NCI-H1417 treated with DMSO at 0.1 percent for 48 hours (cell line): Measurements from ENCODE around the gene TCF7L1.

Source experiments
- DNase-seq: peaks from one replicate; lab custom pipeline; 2025; lab: John Stamatoyannopoulos, UW

TCF7L1 gene

DNA sequence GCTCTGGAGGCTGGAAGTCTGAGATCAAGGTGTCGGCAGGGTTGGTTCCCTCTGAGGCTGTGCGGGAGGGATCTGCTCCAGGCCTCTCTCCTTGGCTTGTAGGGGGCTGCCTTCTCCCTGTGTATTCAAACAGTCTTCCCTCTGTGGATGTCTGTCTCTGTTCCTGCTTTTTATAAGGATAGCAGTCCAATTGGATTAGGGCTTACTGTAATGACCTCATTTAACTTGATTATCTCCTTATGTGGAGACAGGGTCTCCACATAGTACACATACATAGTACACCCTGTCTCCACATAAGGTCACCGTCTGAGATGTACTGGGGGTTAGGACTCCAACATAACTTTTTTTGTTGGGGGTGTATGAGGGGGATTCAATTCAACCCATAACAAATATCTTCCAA lies 30.5 kb downstream of the TCF7L1 start:
- DNase-seq: no peak

DNA sequence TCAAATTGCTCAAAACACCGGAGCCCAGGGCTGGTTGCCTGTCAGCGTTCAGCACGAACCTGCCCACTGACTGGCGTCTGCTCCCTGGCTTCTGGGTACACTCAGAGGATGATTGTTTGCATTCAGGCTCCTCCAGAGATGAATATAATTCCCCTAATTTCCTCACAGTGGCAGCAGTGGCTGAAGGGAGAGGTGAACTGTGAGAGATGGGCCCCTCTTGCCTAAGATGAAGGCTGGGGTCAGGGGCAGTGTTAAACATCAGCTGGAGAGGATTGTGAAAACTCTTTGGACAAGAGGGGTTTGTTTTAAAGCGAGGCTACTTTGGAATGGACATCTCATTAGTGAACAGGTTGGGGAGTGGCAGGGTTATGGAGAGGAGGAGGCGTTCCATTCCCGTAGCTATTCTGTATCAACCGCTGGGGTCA lies 31.0 kb downstream of the TCF7L1 start:
- DNase-seq: no peak

DNA sequence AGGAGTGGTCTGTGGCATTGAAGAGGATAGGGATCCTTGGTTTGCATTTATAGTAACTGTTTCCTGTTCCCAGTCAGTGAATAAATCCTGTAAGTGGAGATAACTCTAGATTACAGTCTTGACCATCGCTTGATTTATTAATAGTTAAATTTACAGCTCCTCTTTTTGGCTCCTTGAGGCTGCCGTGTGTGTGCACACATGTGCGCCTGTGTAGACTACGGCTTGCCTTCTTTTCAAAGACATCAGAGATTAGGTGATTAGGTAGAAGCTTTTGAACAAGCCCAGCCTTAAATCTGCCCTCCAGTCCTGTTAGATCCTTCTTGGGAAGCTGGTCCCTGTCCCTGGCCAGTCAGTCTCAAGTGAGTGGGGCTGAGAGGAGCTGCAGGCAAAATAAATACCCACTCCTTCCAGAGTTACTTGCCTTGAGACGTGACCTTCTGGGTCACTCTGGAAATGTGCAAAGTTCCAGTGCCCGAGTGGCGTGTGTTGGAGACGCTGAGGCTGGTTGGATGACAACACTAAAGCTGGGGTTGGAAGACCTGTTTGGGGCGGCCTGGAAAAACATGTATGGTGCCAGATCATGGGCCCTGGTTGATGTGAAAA lies 32.0 kb downstream of the TCF7L1 start:
- no peak for DNase-seq

DNA sequence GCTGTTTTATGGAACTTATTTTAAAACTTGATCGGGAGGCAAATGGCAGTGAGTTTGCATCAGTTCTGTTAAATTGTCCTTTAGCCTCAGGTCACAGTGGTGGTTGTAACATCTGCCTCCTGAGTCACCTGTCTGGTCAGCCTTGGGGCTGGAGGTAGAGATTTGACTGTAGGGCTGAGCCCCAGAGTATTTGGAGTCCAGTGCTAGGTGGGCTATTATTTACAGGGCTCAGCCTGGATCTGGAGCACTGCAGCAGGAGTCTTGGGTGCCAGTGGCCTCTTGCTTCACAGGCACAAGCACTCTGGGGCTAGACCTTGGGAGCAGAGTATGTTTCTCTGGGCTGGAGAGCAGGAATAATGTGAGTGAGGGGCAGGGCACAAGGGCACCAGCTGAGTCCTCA lies 32.8 kb downstream of the TCF7L1 start:
- no peak for DNase-seq

DNA sequence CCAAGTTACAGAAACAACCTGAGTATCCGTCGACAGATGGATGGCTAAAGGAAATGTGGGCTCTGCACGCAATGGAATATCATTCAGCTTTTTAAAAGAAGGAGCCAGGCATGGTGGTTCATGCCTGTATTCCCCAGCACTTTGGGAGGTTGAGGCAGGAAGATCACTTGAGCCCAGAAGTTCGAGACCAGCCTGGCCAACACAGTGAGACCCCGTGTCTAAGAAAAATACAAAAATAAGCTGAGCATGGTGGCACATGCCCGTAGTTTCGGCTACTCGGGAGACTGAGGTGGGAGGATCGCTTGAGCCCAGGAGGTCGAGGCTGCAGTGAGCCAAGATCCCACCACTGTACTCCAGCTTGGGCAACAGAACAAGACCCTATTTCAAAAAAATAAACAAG lies 34.3 kb downstream of the TCF7L1 start:
- no peak for DNase-seq

DNA sequence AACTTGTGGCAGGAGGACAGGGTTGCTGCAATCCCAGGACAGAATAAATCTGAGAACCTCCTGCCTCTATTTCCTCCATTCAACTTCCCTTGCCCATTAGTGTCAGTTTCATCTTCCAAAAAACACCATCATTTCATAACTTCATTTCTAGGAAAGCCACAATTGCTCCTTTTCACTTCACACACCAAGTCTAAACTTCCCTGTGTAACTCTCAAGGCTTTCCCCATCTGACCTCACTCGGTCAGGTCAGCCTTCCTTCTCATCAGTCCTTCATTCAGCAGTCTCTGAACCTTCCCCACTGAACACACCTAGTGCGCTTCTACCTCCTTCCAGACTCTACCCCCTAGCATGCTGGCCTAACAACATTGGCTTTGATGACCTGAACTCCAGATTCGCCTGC lies 35.8 kb downstream of the TCF7L1 start:
- no peak for DNase-seq

DNA sequence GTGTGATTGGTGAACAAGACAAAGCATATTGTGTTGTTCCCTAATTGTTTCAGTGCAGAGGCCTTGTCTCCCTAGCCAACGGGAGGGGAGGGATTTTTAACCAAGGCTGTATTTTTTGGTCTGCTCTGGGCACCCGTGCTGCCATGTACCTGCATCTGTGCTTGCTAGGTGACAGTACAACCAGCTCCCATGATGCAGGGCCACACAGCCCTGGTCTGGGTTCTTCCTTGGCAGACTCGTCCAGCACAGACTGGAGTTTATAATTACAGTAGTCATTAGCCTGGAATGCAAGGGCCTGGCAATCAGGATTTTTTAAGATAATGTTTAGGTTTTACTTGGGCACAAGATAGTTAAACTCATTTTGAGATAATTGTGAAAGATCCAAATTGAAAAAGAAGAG lies 36.4 kb downstream of the TCF7L1 start:
- no peak for DNase-seq

DNA sequence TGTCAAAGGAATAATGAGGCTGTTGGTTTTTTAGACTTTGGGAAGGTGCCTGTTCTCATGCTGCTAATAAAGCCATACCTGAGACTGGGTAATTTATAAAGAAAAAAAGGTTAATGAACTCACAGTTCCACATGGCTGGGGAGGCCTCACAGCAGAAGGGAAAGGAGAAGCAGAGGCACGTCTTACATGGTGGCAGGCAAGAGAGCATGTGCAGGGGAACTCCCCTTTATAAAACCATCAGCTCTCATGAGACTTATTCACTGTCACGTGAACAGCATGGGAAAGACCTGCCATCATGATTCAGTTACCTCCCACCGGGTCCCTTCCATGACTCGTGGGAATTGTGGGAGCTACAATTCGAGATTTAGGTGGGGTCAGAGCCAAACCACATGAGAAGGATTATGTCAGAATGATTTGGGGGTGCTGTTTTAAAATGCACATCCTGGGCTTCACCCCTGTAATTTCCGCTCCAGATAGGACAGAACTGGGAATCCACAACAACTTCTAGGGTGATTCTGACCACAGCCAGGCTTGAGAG lies 37.8 kb downstream of the TCF7L1 start:
- no peak for DNase-seq

DNA sequence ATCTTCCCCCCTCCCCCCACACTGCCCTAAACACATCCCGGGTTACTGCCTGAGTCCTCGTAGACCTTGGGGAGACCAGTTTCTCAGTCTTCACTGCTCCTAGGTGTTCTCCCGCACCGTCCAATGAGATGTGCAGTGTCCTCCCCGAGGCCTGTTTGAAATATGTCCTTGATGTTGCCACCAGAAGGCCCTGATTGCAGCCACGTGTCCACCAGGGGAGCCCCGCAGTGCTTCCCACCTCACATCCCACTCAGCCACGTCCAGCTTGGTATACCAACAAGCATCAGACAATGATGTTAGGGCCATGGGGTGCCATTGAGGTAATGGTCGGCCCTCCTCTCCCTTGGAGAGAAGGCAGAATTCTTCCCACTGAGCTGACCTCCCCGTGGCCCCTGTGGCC lies 38.7 kb downstream of the TCF7L1 start:
- no peak for DNase-seq

DNA sequence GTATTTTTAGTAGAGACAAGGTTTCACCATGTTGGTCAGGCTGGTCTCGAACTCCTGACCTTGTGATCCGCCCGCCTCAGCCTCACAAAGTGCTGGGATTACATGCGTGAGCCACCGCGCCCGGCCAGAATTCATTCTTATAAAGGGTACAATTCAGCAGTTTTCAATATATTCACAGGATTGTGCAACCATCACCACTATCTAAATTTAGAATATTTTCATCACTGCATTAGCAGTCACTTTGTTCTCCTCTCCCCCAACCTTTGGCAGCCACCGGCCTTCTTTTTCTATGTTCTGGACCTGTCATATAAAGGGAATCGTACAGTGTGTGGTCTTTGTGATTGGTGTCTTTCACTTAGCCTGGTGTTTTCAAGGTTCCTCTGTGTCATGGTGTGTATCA lies 40.7 kb downstream of the TCF7L1 start:
- DNase-seq: no peak

DNA sequence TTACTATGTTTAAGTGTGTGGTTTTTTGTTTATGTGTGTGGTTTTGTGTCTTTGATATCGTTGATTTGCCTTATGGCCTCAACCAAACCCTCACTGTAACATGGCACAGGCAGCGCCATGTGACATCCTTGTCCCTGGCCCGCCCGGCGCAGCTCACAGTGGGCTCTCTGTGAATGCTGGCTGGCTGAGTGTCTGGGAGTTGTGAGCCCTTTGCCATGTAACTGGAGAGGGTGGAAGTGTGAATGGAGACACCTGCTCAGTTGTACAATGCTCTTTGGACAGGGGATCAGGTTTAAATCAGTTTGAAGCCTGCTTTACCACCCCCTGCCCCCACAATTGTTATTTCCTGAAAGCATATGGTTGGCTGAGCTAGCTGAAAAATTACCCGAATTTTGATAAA lies 41.8 kb downstream of the TCF7L1 start:
- no peak for DNase-seq

DNA sequence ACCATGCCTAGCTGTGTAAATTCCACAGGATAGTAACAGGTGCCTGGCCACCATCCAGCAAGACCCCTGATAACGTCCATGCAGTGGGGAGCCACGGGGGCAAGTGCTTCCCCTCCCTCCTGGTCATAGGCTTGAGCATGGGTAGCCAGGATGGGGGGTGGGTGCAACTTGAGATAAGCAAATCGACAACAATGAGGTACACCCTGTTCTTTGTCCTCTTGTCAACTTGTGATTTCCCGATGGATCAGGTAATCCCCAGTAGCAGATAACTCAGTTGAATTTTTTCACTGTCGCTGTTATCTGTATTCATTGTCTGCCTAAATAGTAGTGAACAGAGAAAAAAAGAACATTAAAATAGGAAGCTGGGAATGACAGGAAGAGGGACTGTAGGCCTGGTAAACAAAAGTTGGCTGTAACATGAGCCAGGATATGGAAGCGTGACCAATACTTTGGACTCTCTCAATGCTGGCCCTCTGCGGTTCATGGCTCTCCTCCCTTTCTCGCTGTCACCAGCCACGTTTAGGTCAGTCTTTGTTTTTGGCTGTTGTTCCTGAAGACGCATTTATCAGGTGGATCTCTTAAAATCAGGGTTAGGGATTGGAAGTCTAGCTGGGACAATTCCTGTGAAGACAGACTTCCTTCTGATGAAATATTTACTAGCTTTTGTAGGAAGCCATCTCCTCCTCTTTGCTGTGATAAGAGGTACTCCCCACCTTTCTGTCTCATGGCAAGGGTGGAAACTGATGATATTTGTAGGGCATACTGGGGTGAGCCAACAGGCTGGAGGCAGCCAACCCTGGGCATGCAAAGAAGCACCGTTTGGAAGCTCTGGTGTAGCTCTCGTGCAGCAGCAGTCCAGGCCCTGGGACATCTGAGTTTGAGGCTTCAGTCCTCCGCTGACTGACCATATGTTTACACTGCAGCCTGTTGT lies 42.4 kb downstream of the TCF7L1 start:
- no peak for DNase-seq

DNA sequence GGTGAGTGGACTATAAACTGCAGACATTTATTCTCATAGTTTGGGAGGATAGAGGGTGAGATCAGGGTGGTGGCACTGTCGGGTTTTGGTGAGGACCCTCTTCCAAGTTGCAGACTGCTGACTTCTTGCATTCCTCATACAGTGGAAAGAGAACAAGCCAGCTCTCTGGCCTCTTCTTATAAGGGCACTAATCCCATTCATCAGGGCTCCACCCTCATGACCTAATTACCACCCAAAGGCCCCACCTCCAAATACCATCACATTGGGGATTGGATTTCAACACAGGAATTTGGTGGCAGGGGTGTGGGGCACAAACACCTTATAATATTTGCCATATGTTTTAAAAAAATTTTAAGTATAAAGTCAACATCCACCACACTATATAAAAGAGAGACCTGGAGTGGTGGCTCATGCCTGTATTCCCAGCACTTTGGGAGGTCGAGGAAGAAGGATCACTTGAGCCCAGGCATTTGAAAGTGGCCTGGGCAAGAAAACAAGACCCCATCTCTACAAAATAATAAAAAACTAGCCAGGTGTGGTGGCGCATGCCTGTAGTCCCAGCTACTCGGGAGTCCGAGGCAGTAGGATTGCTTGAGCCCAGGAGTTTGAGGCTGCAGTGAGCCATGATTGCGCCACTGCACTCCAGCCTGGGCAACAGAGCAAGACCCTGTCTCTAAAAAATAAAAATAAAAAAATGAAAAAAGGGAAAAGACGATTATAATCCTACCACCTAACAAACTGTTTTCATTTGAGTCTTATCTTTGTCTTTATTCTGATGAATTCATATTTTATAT lies 44.0 kb downstream of the TCF7L1 start:
- DNase-seq: no peak

DNA sequence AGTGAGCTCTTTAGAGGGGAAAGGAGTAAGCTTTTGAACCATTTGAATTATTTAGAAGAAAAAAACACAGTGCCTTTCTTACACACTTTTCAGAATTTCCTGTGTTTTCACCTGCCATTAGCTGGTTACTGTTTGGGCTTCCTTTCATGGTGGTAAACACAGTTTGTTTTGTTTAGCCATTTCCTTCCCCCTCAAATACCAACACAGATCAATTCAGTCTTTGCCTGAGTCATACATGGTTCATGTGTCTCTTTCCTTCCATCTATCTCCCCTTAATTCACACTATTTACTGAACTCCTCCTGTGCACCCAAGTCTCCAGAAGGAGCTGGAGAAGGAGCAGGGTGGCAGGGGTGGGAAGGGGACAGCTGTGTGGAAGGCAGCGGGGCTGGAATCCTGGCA lies 45.0 kb downstream of the TCF7L1 start:
- no peak for DNase-seq

DNA sequence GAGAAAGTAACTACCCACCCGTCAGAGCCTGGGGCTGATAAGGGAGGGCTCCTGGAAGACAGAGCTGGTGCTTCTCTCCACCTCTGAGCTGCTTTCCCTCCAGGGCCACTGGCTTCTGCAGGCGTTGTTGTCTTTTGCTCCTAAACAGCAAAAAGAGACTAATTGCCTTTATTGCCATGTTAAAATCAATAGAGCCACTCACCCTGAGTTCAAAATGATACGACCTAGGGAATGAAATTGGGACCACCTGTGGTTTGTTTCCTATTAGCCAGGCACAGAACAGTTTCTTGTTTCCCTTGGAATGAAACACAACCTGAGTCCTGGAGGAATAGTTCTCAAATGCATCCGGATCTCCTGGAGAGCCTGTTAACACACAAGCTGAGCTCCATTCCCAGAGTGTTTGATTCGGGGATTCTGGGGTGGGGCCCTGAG lies 45.8 kb downstream of the TCF7L1 start:
- no peak for DNase-seq

DNA sequence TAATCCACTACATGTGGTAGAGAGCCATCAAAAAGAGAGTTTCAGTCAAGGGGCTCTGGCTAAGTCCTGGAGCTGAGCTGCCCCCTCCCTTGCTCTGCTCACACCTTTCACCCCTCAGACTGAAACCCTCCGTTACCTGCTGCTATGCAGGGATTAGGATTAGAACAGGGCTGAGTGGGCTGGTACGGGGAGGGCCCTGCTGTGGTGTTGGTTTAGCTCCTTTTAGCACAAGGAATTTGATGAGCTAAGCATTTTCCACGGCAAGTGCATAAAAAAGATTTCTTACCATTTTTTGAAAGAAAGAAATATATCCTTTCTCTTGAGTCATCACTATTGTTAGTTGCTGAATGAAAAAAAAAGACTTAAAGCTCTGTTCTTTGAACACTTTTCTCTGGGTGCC lies 46.3 kb downstream of the TCF7L1 start:
- DNase-seq: no peak

DNA sequence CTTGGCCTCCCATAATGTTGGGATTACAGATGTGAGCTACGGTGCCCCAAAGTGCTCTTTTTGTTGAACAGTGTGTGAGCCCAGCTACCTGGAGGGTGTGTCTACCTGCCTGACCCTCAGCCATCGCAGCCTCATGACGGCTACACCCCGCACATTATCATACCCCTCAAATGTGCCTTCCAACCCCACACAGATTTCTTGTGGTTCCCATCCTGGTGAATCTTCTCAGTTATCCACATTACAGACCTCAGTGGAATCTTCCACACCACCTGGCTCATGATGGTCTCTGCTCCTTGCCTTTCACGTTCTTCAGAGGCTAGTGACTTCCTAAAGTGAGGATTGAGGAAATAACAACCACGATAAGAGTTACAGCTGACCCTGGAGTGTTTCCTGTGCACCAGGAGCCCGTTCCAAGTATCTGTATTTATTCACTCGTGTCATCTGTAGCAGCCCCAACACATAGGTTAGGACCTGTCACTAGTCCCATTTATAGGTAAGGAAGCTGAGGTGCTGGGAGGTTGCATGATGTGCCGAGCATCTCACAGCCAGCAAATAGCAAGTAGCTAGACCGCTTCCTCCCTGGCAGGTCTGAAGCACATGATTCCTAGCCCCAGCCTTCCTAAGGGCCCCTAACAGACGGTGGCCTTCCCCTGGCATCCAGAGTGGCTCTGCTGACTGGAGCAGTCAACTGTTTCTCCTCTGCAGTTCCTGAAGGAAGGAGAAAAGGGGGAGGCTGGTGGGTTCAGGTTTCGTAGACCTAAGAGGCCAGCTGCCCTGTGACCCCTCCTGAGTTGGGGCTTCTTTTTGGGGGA lies 47.3 kb downstream of the TCF7L1 start:
- DNase-seq: no peak

DNA sequence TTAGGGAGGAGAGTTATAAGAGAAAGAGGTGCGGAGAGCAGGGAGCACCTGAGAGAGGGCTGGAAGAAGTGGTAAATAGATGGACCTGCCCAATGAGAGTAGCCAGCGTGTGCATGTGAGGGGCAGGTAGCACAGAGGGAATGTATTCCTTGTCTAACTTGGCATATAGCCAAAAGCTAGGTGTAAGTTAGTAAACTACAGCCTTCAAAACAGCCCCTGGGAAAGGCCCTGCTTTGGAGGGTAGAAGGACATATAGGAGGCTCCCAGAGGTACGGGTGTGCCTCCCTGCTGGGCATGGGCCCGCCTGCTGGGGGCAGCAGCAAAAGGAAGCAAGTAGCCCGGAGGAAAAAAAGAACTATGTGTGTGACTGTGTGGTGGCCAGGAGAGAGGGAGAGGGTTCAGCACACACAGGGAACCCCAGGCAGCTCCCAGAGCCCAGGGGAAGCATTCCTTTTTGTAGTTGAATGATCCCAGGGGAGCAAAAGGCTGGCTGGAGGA lies 48.0 kb downstream of the TCF7L1 start:
- no peak for DNase-seq

DNA sequence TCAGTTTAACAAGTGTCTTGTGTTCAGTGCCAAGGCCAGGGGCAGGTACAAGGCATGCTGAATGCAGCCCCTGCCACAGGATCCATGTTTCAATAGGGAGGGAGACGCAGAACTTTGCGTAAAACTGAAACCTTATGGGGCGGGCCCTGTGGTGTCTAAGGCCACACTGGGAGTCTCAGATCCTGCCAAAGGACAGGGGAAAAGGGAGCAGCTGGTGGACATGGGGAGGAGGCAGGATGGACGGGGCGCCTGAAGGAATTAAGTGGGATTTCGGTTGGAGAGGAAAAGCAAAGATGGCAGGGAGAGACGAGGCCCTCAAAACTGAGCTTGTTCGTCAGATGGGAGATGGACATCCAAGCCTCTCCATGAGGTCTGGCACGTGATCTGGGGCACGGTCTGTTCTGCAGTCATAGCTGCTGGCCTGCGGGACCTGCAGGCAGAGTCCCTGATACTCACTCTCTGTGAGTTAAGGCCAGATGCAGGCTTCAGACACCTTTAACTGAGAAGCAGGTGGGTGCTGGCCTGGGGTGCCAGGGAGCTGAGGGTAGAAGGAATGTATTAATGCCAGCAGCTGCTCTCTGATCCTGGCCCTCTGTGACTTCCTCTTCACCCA lies 48.8 kb downstream of the TCF7L1 start:
- no peak for DNase-seq

DNA sequence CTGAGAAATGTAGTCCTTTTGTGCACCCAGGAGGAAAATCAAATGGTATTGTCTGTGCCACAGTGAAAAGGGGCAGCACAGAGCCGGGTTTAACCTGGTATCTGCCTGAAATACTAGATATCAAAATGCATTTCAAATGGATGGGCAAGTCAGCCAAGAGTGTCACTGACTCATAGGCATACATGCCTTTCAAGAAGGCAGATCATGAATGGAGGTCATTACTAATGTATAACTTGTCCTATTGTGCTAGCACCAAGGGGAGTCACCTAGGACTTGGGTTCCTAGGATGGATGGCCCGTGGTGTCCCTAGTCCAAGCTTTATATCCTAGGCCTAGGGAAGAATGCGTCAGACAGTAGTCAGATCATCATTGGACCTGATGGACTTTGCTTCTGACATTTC lies 49.9 kb downstream of the TCF7L1 start:
- DNase-seq: no peak

DNA sequence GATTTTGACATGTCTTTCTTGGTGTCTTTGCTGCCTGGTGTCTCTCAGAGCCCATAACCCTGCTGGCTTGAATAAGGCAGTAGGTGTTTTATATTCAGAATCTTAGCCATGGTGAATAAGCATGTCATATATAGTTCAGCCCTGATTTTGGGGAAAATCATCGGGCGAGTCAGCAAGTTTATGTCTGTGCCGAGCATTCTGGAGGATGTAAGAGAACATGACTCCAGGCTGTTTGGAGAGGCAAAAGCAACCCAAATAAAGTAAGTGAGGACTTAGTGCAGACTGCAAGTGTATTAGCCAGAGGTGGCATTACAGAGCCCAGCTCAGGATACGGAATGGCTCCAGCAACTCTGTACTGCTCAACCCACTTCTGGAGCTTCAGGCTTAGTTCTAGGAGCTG lies 50.3 kb downstream of the TCF7L1 start:
- no peak for DNase-seq
